Stimulated activated naive CD8-positive, alpha-beta T cell treated with anti-CD3 and anti-CD28 coated beads, Interleukin-15, Interleukin-2, amounts not matched to agents 100 ng/mL and 50 ng/mL, for 24 hours (primary cell): ENCODE results near the gene ZNF684.
"Not testable (repeated sequence)": the region's sequence is repeated elsewhere in the genome, so short reads cannot be mapped to it uniquely, and the experiment has no call there.

Source experiments
- H3K27ac Mint-ChIP-seq: one replicate; pipeline ENCODE4 v1.8.0; 2021; ENCODE audit warnings: mild to moderate bottlenecking, mixed read lengths
- H3K27me3 Mint-ChIP-seq: one replicate; pipeline ENCODE4 v1.8.0; 2021; ENCODE audit warnings: mixed read lengths
- H3K36me3 Mint-ChIP-seq: one replicate; pipeline ENCODE4 v1.8.0; 2021; ENCODE audit warnings: low read depth, mixed read lengths
- H3K4me1 Mint-ChIP-seq: one replicate; pipeline ENCODE4 v1.8.0; 2021; ENCODE audit warnings: low read depth, mixed read lengths
- H3K4me3 Mint-ChIP-seq: one replicate; pipeline ENCODE4 v1.8.0; 2021; ENCODE audit warnings: mild to moderate bottlenecking, mixed read lengths
- H3K9me3 Mint-ChIP-seq: one replicate; pipeline ENCODE4 v1.8.0; 2021; ENCODE audit warnings: mixed read lengths

Gene ZNF684

DNA sequence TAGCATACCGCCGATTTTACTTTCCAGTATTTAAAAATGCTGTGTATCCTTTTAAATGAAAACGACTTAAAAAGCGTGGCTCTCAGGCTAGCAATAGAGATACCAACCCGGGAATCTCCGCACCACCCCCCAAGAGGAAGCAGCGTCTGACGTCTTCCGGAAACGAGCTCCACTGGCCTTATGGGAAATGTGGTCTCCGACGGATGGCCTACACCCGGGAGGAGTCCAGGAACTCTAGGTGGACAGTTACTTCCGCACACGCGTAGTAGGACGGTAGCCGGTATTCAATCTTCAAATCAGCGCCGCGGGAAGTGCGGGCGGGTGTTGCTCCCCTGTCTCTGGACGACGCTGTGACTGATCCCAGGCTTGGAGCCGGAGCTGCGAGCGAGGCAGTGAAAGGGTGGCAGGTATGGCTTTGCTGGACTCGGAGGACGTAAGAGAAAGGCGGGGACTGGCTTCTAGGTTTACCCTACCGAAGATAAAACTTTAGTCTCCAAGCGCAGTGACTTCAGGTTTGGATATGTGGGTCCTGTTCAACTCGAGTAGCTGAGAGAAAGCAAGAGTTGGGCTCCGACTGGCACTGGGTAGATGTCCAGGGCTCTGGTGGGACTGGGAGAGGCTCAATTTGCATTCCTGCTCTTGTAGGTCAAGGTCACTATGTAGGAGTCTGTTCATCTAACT is at the start of gene ZNF684:
Gene ZNF684, plus strand, starts transcription at position 257 of the 681 bp plus-strand sequence. CDS start 1,530 bp downstream, outside the sequence.
- Mint-ChIP-seq H3K27me3 (peaks cover 11% of the 10 kb centered on the region), H3K27ac (peak within 1 kb of the TSS; percentile 94), H3K4me3 (peak within 1 kb of the TSS; percentile 99), H3K9me3 (peaks cover 10% of the 10 kb centered on the region), H3K4me1 (peaks cover 27% of the 10 kb centered on the region), H3K36me3 (peaks cover 24% of the 10 kb centered on the region)

DNA sequence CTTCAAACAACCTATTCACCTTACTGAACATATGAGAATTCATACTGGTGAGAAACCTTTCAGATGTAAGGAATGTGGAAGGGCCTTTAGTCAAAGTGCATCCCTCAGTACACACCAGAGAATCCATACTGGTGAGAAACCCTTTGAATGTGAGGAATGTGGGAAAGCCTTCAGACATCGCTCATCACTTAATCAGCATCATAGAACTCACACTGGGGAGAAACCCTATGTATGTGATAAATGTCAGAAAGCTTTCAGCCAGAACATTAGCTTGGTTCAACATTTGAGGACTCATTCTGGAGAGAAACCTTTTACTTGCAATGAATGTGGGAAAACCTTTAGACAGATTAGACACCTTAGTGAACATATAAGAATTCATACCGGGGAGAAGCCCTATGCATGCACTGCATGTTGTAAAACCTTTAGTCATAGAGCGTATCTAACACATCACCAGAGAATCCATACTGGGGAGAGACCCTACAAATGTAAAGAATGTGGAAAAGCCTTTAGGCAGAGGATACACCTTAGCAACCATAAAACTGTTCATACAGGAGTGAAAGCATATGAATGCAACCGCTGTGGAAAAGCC is 36.0 kb upstream of the ZNF684 start:
- Mint-ChIP-seq H3K36me3 (peaks cover 86% of the 10 kb centered on the region), H3K4me3 (no peak overlapping the region), H3K9me3 (peaks cover 59% of the 10 kb centered on the region), H3K27ac (no peak overlapping the region), H3K4me1 (no peaks in the 10 kb centered on the region), H3K27me3 (no peaks in the 10 kb centered on the region)

DNA sequence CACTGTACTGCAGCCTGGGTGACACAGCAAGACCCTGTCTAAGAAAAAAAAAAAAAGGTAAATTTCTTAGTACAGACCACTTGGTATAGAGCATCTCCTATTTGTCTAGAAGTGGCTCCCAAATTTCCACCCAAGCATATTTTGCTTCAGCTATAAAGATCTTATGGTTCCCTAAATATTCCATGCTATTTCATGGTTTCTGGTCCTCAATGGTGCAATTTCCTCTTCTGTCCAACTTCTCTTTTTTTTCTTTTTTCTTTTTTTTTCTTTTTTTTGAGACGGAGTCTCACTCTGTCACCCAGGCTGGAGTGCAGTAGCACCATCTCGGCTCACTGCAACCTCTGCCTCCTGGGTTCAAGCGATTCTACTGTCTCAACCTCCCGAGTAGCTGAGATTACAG is 28.8 kb upstream of the ZNF684 start:
- H3K4me3 Mint-ChIP-seq, H3K27me3 Mint-ChIP-seq, H3K27ac Mint-ChIP-seq, H3K4me1 Mint-ChIP-seq: not testable (repeated sequence)
- Mint-ChIP-seq H3K9me3 (peaks cover 50% of the 10 kb centered on the region), H3K36me3 (peaks cover 78% of the 10 kb centered on the region)

DNA sequence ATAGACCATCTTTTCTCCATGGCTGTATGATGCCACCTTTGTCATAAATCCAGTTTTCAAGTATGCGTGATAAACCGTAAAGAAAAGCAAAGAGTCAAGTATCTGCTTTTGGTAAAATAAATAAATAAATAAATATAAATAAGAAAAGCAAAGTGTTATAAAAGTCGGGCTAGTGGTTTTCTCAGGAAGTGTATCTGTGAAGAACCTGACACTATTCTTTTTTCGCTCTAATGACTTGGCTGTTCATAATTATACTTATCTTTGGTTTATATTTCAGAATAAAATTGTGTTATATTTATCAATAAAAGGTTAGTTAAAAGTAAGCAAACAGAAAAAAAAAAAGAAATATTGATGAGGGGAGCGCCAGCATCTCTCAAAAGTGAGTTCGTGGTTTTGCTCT is 23.5 kb upstream of the ZNF684 start:
- Mint-ChIP-seq H3K36me3 (peaks cover 66% of the 10 kb centered on the region), H3K27ac (peak overlapping the region; percentile 84), H3K9me3 (peaks cover 29% of the 10 kb centered on the region), H3K4me3 (peak overlapping the region; percentile 81), H3K4me1 (peaks cover 20% of the 10 kb centered on the region), H3K27me3 (no peaks in the 10 kb centered on the region)

DNA sequence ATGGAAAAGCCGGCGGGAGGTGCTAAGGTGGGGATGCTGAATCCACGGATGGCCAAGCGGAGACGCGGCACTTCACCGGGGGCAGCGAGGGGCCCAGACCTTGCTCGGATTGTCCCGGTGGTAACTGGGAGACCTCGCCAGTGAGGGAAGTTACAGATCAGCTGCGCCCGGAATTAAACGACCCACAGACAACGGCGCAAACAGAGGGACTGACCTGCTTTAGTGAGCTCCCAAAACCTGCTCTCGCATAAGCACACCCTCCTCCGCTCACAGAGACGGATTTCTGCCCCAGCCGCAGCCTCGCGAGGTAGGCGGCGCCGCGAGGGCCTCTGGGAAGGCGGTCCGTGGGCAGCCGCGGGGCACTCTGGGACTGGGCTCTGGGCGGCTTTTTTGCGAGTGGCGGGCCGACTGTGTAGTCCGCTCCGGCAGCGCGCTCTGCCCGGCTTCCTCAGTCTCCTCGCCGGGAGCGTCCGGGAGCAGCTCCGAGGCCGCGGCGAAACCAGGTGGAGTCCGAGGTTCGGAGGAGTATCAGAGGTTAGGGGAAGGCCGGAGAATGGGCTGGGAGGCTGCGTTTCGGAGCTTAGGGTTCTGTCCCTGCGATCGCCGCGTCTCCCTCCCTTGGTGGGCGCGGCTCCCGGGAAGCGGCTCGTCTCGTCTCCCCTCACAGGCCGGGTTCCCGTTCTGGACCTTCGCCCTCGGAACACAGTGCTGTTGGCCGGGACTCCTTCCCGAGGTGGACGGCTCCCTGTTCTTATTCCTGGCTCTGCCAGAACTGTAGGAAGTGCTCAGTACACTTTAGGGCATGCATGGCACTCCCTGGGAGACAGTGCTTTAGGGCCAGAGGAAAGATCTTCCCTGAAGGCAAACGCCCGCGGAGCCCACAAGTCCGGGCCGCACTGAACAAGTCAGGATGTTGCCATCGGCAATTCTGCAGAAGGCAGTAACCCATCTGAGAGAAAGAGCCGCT is 22.8 kb upstream of the ZNF684 start, which contains the start of gene EXO5:
Gene EXO5, plus strand, starts transcription at position 393 of the 967 bp plus-strand sequence. CDS start 5,778 bp downstream, outside the sequence.
- H3K27ac Mint-ChIP-seq: peak within 1 kb of the TSS; percentile 84
- H3K4me3 Mint-ChIP-seq: peak within 1 kb of the TSS; percentile 81
- peaks cover 64% of the 10 kb centered on the region for H3K36me3 Mint-ChIP-seq
- H3K4me1 Mint-ChIP-seq: peaks cover 20% of the 10 kb centered on the region
- peaks cover 28% of the 10 kb centered on the region for H3K9me3 Mint-ChIP-seq
- H3K27me3 Mint-ChIP-seq: no peaks in the 10 kb centered on the region

DNA sequence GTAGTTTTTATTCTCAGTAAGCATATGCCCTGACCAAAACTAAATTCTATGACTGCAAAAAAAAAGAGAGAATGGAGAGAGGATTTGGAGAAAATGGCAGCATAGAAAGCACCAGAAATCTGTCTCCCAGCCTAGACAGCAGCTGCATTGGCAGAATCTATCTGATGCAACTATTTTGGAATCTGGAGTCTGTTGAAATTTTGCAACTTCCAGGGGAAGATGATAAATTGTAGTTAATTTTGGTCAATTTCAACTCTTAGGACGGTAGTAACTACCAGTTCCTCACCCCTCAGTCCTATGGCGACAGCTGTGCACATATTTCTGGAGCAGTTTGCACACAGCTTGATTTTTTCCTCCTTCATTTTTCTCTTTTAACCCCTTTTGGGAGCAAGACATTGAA is 11.9 kb upstream of the ZNF684 start:
- Mint-ChIP-seq H3K27ac (no peak overlapping the region), H3K27me3 (peaks cover 5% of the 10 kb centered on the region), H3K4me1 (no peaks in the 10 kb centered on the region), H3K9me3 (peaks cover 44% of the 10 kb centered on the region), H3K4me3 (no peak overlapping the region), H3K36me3 (peaks cover 36% of the 10 kb centered on the region)

DNA sequence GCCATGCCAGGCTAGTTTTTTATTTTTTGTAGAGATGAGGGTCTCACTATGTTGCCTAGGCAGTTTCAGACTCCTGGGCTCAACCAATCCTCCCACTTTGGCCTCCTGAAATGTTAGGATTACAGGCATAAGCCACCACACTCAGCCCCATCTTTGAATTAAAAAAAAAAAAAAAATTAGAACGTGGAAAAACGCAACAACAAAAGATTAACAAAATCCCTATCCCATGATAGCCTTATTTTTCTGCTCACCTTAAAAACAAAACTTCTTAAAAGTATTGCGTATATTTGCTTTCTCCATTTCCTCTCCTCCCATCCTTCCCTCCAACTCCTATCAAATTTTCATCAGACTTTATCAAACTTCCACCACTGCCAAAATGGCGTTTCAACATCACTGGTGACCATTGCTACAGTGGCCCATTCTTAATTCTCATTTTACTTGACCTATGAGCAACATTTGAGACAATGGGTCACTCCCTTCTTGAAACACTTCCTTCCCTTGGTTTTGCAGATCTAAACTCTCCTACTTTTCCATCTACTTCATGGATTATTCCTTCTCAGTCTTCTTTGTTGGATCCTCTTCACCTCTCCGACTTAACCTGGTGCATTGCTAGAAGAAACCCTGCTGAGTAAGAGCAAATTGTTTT is 579 bp upstream of the ZNF684 start:
- peaks cover 15% of the 10 kb centered on the region for H3K9me3 Mint-ChIP-seq
- peaks cover 16% of the 10 kb centered on the region for H3K27me3 Mint-ChIP-seq
- H3K27ac Mint-ChIP-seq: peak overlapping the region; percentile 94
- peak overlapping the region; percentile 99 for H3K4me3 Mint-ChIP-seq
- H3K4me1 Mint-ChIP-seq: peaks cover 27% of the 10 kb centered on the region
- peaks cover 26% of the 10 kb centered on the region for H3K36me3 Mint-ChIP-seq

DNA sequence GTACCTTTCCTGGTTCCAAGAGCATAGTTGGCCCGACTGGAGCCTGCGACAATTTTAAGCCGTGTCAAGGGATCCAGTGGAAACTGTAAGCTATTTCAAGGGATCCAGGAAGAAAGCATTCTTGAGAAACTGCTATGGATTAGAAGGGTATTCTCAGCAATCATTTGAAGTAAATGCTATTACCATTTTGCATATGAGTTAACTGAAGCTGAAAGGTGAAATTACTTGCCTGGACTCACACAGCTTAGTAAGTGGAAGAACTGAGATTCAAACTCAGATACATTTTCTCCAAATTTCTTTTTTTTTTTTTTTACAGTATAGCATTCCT is 589 bp downstream of the ZNF684 start:
- H3K27ac Mint-ChIP-seq: peak overlapping the region; percentile 94
- H3K4me1 Mint-ChIP-seq: peaks cover 27% of the 10 kb centered on the region
- H3K4me3 Mint-ChIP-seq: peak overlapping the region; percentile 99
- peaks cover 11% of the 10 kb centered on the region for H3K27me3 Mint-ChIP-seq
- peaks cover 10% of the 10 kb centered on the region for H3K9me3 Mint-ChIP-seq
- H3K36me3 Mint-ChIP-seq: peaks cover 26% of the 10 kb centered on the region

DNA sequence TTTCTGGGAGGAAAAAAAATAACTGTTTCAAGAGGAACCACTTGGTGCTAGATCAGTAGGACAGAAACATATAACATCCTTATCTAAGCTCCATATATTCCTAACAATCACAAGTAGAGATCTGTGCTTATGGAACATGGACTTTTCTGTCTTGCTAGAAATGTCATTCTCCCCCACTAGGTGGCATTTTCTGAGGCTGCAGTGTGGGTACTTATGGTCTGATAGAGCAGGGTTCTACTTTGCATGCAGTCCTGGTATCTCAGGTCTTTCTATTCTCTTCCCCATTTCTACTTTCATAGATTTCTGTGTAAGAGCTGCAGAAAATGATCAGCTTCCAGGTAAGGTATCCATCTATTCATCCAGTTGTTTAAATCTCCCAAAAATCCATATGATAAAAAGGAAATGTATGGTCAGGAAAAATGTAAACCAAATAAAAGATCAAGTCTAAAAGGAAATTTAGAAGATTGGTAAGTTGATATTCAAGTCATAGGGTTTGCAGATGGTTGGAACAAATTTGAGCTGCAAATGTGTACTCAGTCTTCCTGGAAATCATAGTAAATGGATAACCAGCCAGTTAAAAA is 1.5 kb downstream of the ZNF684 start:
- Mint-ChIP-seq H3K4me3 (peak overlapping the region; percentile 99), H3K36me3 (peaks cover 31% of the 10 kb centered on the region), H3K9me3 (peaks cover 10% of the 10 kb centered on the region)

DNA sequence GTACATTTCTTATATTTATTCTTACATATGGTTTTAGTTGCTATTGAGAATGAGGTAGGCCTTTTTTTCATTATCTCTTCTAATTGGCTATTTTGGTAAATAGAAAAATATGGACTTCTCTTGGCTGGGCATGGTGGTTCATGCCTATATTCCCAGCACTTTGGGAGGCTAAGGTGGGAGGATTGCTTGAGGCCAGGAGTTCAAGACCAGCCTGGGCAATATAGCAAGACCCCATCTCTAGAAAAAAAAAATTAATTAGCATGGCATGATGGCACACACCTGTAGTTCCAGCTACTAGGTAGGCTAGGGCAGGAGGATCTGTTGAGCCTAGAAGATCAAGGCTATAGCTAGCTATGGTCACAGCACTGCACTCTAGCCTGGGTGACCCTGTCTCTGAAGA is 3.2 kb downstream of the ZNF684 start:
- peaks cover 36% of the 10 kb centered on the region for H3K36me3 Mint-ChIP-seq
- no peak overlapping the region for H3K4me3 Mint-ChIP-seq
- peaks cover 5% of the 10 kb centered on the region for H3K27me3 Mint-ChIP-seq
- H3K4me1 Mint-ChIP-seq: peaks cover 27% of the 10 kb centered on the region
- H3K9me3 Mint-ChIP-seq: peaks cover 10% of the 10 kb centered on the region
- no peak overlapping the region for H3K27ac Mint-ChIP-seq

More for the DNA sequence above, 1.5 kb downstream of the ZNF684 start:
- Mint-ChIP-seq H3K27me3 (peaks cover 11% of the 10 kb centered on the region), H3K4me1 (peaks cover 27% of the 10 kb centered on the region), H3K27ac (no peak overlapping the region)

DNA sequence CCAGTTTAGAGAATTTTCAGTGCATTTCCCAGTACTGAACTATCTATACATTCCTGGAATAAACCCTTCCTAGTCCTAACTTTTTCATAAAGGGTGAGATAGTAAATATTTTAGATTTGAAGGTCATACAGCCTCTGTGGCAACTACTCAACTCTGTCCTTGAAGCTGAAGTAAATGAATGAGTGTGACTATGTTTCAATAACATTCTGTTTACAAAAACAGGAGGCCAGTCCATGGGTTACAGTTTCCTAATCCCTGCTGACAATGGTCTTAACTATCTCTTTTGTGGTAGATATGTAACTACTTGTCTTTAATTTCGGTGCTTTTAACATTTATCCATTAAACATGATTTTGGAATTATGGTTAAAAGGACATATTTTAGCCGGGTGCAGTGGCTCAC is 4.3 kb downstream of the ZNF684 start:
- Mint-ChIP-seq H3K36me3 (peaks cover 36% of the 10 kb centered on the region), H3K9me3 (peaks cover 6% of the 10 kb centered on the region), H3K27me3 (no peaks in the 10 kb centered on the region), H3K4me1 (peaks cover 25% of the 10 kb centered on the region), H3K4me3 (no peak overlapping the region), H3K27ac (no peak overlapping the region)

DNA sequence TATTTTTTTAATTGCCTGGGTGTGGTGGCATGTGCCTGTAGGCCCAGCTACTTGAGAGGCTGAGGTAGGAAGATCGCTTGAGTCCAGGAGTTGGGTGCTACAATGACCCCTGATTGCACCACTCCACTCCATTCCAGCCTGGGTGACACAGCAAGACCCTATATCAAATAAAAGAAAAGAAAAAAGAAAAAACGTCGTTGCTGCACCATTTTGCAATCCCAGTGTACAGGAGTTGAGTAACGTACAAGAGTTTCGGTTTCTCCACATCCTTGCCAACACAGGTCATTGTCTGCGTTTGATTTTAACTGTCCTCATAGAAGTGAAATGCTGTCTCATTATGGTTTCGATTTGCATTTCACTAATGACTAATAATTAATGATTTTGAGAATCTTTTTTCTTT is 7.9 kb downstream of the ZNF684 start:
- Mint-ChIP-seq H3K4me1 (no peaks in the 10 kb centered on the region), H3K36me3 (peaks cover 54% of the 10 kb centered on the region), H3K27ac (no peak overlapping the region), H3K9me3 (peaks cover 4% of the 10 kb centered on the region), H3K27me3 (no peaks in the 10 kb centered on the region), H3K4me3 (no peak overlapping the region)

DNA sequence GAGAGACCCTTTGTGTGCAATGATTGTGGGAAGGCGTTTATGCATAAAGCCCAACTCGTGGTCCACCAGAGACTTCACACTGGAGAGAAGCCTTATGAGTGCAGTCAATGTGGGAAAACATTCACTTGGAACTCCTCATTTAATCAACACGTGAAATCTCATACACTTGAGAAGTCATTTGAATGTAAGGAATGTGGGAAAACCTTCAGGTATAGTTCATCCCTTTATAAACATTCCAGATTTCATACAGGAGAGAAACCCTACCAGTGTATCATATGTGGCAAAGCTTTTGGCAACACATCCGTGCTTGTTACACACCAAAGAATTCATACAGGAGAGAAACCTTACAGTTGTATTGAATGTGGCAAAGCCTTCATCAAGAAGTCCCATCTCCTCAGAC is 15.5 kb downstream of the ZNF684 start:
- no peaks in the 10 kb centered on the region for H3K4me1 Mint-ChIP-seq
- H3K9me3 Mint-ChIP-seq: peaks cover 29% of the 10 kb centered on the region
- no peaks in the 10 kb centered on the region for H3K27me3 Mint-ChIP-seq
- peaks cover 61% of the 10 kb centered on the region for H3K36me3 Mint-ChIP-seq
- no peak overlapping the region for H3K27ac Mint-ChIP-seq
- H3K4me3 Mint-ChIP-seq: no peak overlapping the region

DNA sequence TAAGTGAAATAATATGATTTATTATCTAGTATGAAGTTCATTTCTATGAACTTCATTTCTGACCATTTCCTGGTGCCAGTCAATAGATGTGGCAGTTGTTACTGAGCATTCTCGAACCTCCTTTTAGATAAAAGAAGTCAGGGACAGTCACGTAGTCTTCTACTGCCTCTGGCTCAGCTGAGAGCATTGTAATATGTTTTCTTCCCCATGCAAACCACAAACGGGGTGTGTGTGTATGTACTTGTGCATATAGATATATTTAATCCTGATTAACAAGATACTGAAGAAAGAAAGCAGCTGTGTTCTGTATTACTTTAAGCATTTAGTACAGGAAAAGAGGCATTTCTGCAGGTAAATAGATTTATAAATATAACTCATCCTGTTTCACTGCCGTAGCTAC is 21.6 kb downstream of the ZNF684 start:
- H3K4me1 Mint-ChIP-seq: no peaks in the 10 kb centered on the region
- no peaks in the 10 kb centered on the region for H3K9me3 Mint-ChIP-seq
- H3K27me3 Mint-ChIP-seq: peaks cover 4% of the 10 kb centered on the region
- no peak overlapping the region for H3K27ac Mint-ChIP-seq
- peaks cover 4% of the 10 kb centered on the region for H3K36me3 Mint-ChIP-seq
- no peak overlapping the region for H3K4me3 Mint-ChIP-seq
